ENCODE results near the gene NBPF3.

Gene NBPF3

GRCh38 chr1:21526441-21526840 is 86.5 kb downstream of the NBPF3 start:
- Histone ChIP-seq H3K79me2 (no peaks in the 10 kb centered on the region), H3K36me3 (ENCODE audit: control insufficient read depth, insufficient read depth, low read length) (no peaks in the 10 kb centered on the region)

GRCh38 chr1:21530368-21531016 is 90.6 kb downstream of the NBPF3 start:
- Histone ChIP-seq H3K79me2 (no peaks in the 10 kb centered on the region), H3K27me3 (ENCODE audit: control insufficient read depth, insufficient read depth, low read length) (no peaks in the 10 kb centered on the region), H3K9ac (no peak overlapping the region), H3K27ac (no peak overlapping the region), H3K4me1 (no peaks in the 10 kb centered on the region), H3K9me3 (ENCODE audit: control insufficient read depth, low read length) (no peaks in the 10 kb centered on the region), H3K36me3 (ENCODE audit: control insufficient read depth, insufficient read depth, low read length) (no peaks in the 10 kb centered on the region), H3K4me2 (ENCODE audit: low read length) (no peak overlapping the region), H2AFZ (no peak overlapping the region), H3K4me3 (ENCODE audit: low read depth, low read length) (no peak overlapping the region)
- TF ChIP-seq CTCF (IDR thresholded peaks at IDR 0.05), result no peak

More at GRCh38 chr1:21526441-21526840, 86.5 kb downstream of the NBPF3 start:
- H3K4me3 ChIP-seq (ENCODE audit: low read depth, low read length), result no peak overlapping the region
- no peaks in the 10 kb centered on the region for H3K4me1 ChIP-seq
- no peak overlapping the region for H3K27ac ChIP-seq
- no peak for TF ChIP-seq CTCF (IDR thresholded peaks at IDR 0.05)
- H2AFZ ChIP-seq, result no peak overlapping the region
- no peaks in the 10 kb centered on the region for H3K27me3 ChIP-seq (ENCODE audit: control insufficient read depth, insufficient read depth, low read length)
- H3K9me3 ChIP-seq (ENCODE audit: control insufficient read depth, low read length), result no peaks in the 10 kb centered on the region
- H3K9ac ChIP-seq, result no peak overlapping the region
- H3K4me2 ChIP-seq (ENCODE audit: low read length), result no peak overlapping the region

GRCh38 chr1:21531241-21531640 is 91.3 kb downstream of the NBPF3 start:
- H2AFZ ChIP-seq, result no peak overlapping the region
- no peaks in the 10 kb centered on the region for H3K27me3 ChIP-seq (ENCODE audit: control insufficient read depth, insufficient read depth, low read length)
- no peak overlapping the region for H3K4me3 ChIP-seq (ENCODE audit: low read depth, low read length)
- H3K4me2 ChIP-seq (ENCODE audit: low read length), result no peak overlapping the region
- no peaks in the 10 kb centered on the region for H3K36me3 ChIP-seq (ENCODE audit: control insufficient read depth, insufficient read depth, low read length)
- H3K9me3 ChIP-seq (ENCODE audit: control insufficient read depth, low read length), result no peaks in the 10 kb centered on the region
- H3K9ac ChIP-seq, result no peak overlapping the region
- H3K4me1 ChIP-seq, result no peaks in the 10 kb centered on the region
- no peaks in the 10 kb centered on the region for H3K79me2 ChIP-seq
- no peak for TF ChIP-seq CTCF (IDR thresholded peaks at IDR 0.05)
- no peak overlapping the region for H3K27ac ChIP-seq

GRCh38 chr1:21532496-21532895 is 92.6 kb downstream of the NBPF3 start:
- no peaks in the 10 kb centered on the region for H3K27me3 ChIP-seq (ENCODE audit: control insufficient read depth, insufficient read depth, low read length)
- H3K4me3 ChIP-seq (ENCODE audit: low read depth, low read length), result no peak overlapping the region
- H3K9ac ChIP-seq, result no peak overlapping the region
- no peak for TF ChIP-seq CTCF (IDR thresholded peaks at IDR 0.05)
- no peak overlapping the region for H3K27ac ChIP-seq
- H2AFZ ChIP-seq, result no peak overlapping the region
- H3K79me2 ChIP-seq, result no peaks in the 10 kb centered on the region
- no peaks in the 10 kb centered on the region for H3K9me3 ChIP-seq (ENCODE audit: control insufficient read depth, low read length)
- no peak overlapping the region for H3K4me2 ChIP-seq (ENCODE audit: low read length)
- no peaks in the 10 kb centered on the region for H3K36me3 ChIP-seq (ENCODE audit: control insufficient read depth, insufficient read depth, low read length)
- H3K4me1 ChIP-seq, result no peaks in the 10 kb centered on the region

- no peak overlapping the region for H3K9ac ChIP-seq
- H3K27me3 ChIP-seq (ENCODE audit: control insufficient read depth, insufficient read depth, low read length), result no peaks in the 10 kb centered on the region
- no peaks in the 10 kb centered on the region for H3K79me2 ChIP-seq
- no peak overlapping the region for H2AFZ ChIP-seq
- H3K27ac ChIP-seq, result no peak overlapping the region
- H3K4me1 ChIP-seq, result no peaks in the 10 kb centered on the region
- no peaks in the 10 kb centered on the region for H3K36me3 ChIP-seq (ENCODE audit: control insufficient read depth, insufficient read depth, low read length)
- TF ChIP-seq CTCF (IDR thresholded peaks at IDR 0.05), result no peak
- H3K9me3 ChIP-seq (ENCODE audit: control insufficient read depth, low read length), result no peaks in the 10 kb centered on the region
- H3K4me2 ChIP-seq (ENCODE audit: low read length), result no peak overlapping the region
- no peak overlapping the region for H3K4me3 ChIP-seq (ENCODE audit: low read depth, low read length)
Measured at GRCh38 chr1:21532992-21533534, 93.1 kb downstream of the NBPF3 start.
